ACC112 (cell line): Measurements from ENCODE around the gene SLC9A9.

ENCODE experiments used
- H2AFZ ChIP-seq: fragments of 200-600 bp; sonication (generic); one replicate; pipeline ENCODE4 v1.6.0; 2017; ENCODE audit warnings: antibody characterized with exemption, low read length; ENCODE audit not compliant: unreplicated experiment
- H3K27ac ChIP-seq: fragments of 200-600 bp; sonication (generic); 2 replicates; pipeline ENCODE4 v1.5.1; 2014; ENCODE audit warnings: low read depth, mild to moderate bottlenecking, antibody characterized with exemption, low read length, moderate library complexity
- H3K27me3 ChIP-seq: fragments of 200-600 bp; sonication (generic); 2 replicates; pipeline ENCODE4 v1.6.1; 2014; ENCODE audit warnings: mild to moderate bottlenecking, antibody characterized with exemption, low read length, moderate library complexity, mixed read lengths; ENCODE audit not compliant: insufficient read depth
- H3K36me3 ChIP-seq: fragments of 200-600 bp; sonication (generic); 2 replicates; pipeline ENCODE4 v1.6.1; 2016; ENCODE audit warnings: mild to moderate bottlenecking, antibody characterized with exemption, low read length, moderate library complexity, mixed read lengths; ENCODE audit not compliant: insufficient read depth
- H3K4me1 ChIP-seq: fragments of 200-600 bp; sonication (generic); one replicate; pipeline ENCODE4 v1.6.1; 2016; ENCODE audit warnings: low read length, mixed read lengths; ENCODE audit not compliant: insufficient read depth, unreplicated experiment, control insufficient read depth
- H3K4me3 ChIP-seq: fragments of 200-600 bp; sonication (generic); 2 replicates; pipeline ENCODE4 v1.5.1; 2014; ENCODE audit warnings: mild to moderate bottlenecking, low read depth, low read length
- H3K79me2 ChIP-seq: fragments of 200-600 bp; sonication (generic); one replicate; pipeline ENCODE4 v1.6.0; 2016; ENCODE audit warnings: low read length; ENCODE audit not compliant: control insufficient read depth, unreplicated experiment, insufficient read depth

The SLC9A9 gene

GRCh38 chr3:143314251-143315093, 533.8 kb downstream of the SLC9A9 start:
- Histone ChIP-seq H3K79me2 (no peaks in the 10 kb centered on the region), H3K27ac (no peak overlapping the region), H3K4me3 (no peak overlapping the region), H2AFZ (no peak overlapping the region), H3K4me1 (no peaks in the 10 kb centered on the region), H3K27me3 (no peaks in the 10 kb centered on the region), H3K36me3 (no peaks in the 10 kb centered on the region)

- no peak overlapping the region for H2AFZ ChIP-seq
- H3K4me3 ChIP-seq = no peak overlapping the region
- no peak overlapping the region for H3K27ac ChIP-seq
- H3K27me3 ChIP-seq = no peaks in the 10 kb centered on the region
- H3K36me3 ChIP-seq = no peaks in the 10 kb centered on the region
- H3K4me1 ChIP-seq = no peaks in the 10 kb centered on the region
- H3K79me2 ChIP-seq = no peaks in the 10 kb centered on the region
These were observed 534.4 kb downstream of the SLC9A9 start for GRCh38 chr3:143313893-143314188.

GRCh38 chr3:143313025-143313892, 535.0 kb downstream of the SLC9A9 start:
- no peaks in the 10 kb centered on the region for H3K79me2 ChIP-seq
- no peak overlapping the region for H3K27ac ChIP-seq
- H2AFZ ChIP-seq = no peak overlapping the region
- no peaks in the 10 kb centered on the region for H3K36me3 ChIP-seq
- H3K4me1 ChIP-seq = no peaks in the 10 kb centered on the region
- H3K4me3 ChIP-seq = no peak overlapping the region
- H3K27me3 ChIP-seq = no peaks in the 10 kb centered on the region

GRCh38 chr3:143311096-143311495, 537.2 kb downstream of the SLC9A9 start:
- no peaks in the 10 kb centered on the region for H3K36me3 ChIP-seq
- peaks cover 20% of the 10 kb centered on the region for H3K4me1 ChIP-seq
- no peak overlapping the region for H2AFZ ChIP-seq
- no peaks in the 10 kb centered on the region for H3K79me2 ChIP-seq
- H3K4me3 ChIP-seq = no peak overlapping the region
- no peaks in the 10 kb centered on the region for H3K27me3 ChIP-seq
- H3K27ac ChIP-seq = no peak overlapping the region

- Histone ChIP-seq H3K4me1 (peaks cover 21% of the 10 kb centered on the region), H3K36me3 (no peaks in the 10 kb centered on the region)
These were observed 538.6 kb downstream of the SLC9A9 start for GRCh38 chr3:143309705-143310104.

GRCh38 chr3:143307613-143308183, 540.6 kb downstream of the SLC9A9 start:
- Histone ChIP-seq H3K4me3 (no peak overlapping the region), H3K36me3 (no peaks in the 10 kb centered on the region), H3K27me3 (no peaks in the 10 kb centered on the region), H3K79me2 (no peaks in the 10 kb centered on the region), H2AFZ (no peak overlapping the region), H3K4me1 (peaks cover 37% of the 10 kb centered on the region), H3K27ac (peak overlapping the region; percentile 33; the same call in 1 of the 2 replicates)

More at GRCh38 chr3:143309705-143310104, 538.6 kb downstream of the SLC9A9 start:
- Histone ChIP-seq H2AFZ (no peak overlapping the region), H3K79me2 (no peaks in the 10 kb centered on the region), H3K4me3 (no peak overlapping the region), H3K27me3 (no peaks in the 10 kb centered on the region), H3K27ac (no peak overlapping the region)

GRCh38 chr3:143306407-143306806, 541.9 kb downstream of the SLC9A9 start:
- H3K79me2 ChIP-seq = no peaks in the 10 kb centered on the region
- H3K36me3 ChIP-seq = no peaks in the 10 kb centered on the region
- H3K27me3 ChIP-seq = no peaks in the 10 kb centered on the region
- no peak overlapping the region for H3K27ac ChIP-seq
- H2AFZ ChIP-seq = no peak overlapping the region
- peaks cover 50% of the 10 kb centered on the region for H3K4me1 ChIP-seq
- H3K4me3 ChIP-seq = no peak overlapping the region

GRCh38 chr3:143302638-143303171, 545.6 kb downstream of the SLC9A9 start:
- H2AFZ ChIP-seq = peak overlapping the region; percentile 48
- no peaks in the 10 kb centered on the region for H3K36me3 ChIP-seq
- no peaks in the 10 kb centered on the region for H3K27me3 ChIP-seq
- peaks cover 47% of the 10 kb centered on the region for H3K4me1 ChIP-seq
- 0 out of 2 replicates have a peak overlapping the region, but pooled peaks have one; percentile 19 for H3K4me3 ChIP-seq
- H3K27ac ChIP-seq = peak overlapping the region; percentile 86
- no peaks in the 10 kb centered on the region for H3K79me2 ChIP-seq

- Histone ChIP-seq H2AFZ (no peak overlapping the region), H3K27me3 (no peaks in the 10 kb centered on the region), H3K4me3 (no peak overlapping the region), H3K36me3 (no peaks in the 10 kb centered on the region), H3K79me2 (no peaks in the 10 kb centered on the region), H3K27ac (peak overlapping the region; percentile 86; the same call in 1 of the 2 replicates), H3K4me1 (peaks cover 32% of the 10 kb centered on the region)
These were observed 547.0 kb downstream of the SLC9A9 start for GRCh38 chr3:143301031-143301901.
